ENCODE results near the gene C12orf50. TPM values are rescaled to one million over a fixed set of nuclear protein-coding genes. Genes with fewer than 3 reads are reported as not detected.

C12orf50 gene
- total and polyA plus RNA-seq, 4 experiments from 2014 or later: 0.09 TPM; not detected in 3

DNA sequence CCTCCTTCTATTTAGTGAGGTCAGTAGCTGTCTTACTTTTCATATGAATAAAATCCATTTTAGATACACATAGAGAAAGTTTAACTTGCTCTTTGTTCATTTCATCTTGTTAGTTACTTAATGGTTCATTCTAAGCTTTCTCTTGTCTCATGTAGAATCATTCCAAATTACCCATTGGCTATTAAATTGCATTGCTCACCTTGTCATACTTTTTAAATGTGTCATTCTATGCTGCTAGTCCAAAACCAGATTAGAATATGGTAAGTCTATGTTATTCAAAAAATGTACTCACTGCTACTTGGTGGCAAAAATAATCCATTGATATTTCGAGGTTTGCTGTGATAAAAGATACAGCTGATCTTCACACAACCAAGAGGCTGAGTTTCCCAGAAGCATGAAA lies 3.0 kb downstream of the C12orf50 start:
- no peaks in the 10 kb centered on the region for H3K4me1 Mint-ChIP-seq
- POLR2A ChIA-PET (ENCODE audit: partially characterized antibody): interaction anchor here (1.7 kb wide), 1 partner anchor 10 kb away, joined by 3 read pairs; no protein-coding TSS in a partner anchor
- H3K27me3 Mint-ChIP-seq: peaks cover 0 to 1% of the 10 kb centered on the region in 2 donors
- no peaks in the 10 kb centered on the region for H3K9me3 ChIP-seq (ENCODE audit: control insufficient read depth in 1 of 2, low read length in 2 of 2)
- no peak overlapping the region for H3K27ac Mint-ChIP-seq
- no peaks in the 10 kb centered on the region for H3K36me3 Mint-ChIP-seq
- peaks cover 0 to 1% (median 0%) of the 10 kb centered on the region in 8 donors for H3K9me3 Mint-ChIP-seq
- DNase-seq: no peak
- intact Hi-C loops (cut with micrococcal nuclease): no loop called here
- no peaks in the 10 kb centered on the region for H3K4me1 ChIP-seq (ENCODE audit: insufficient read depth, low read length)
- no peaks in the 10 kb centered on the region for H3K36me3 ChIP-seq (ENCODE audit: insufficient read depth, low read length)
- H3K4me3 ChIP-seq (ENCODE audit: low read length in 2 of 2): no peak overlapping the region
- CTCF ChIA-PET (ENCODE audit: partially characterized antibody): no interaction called here
- no peak overlapping the region for H3K4me3 Mint-ChIP-seq
- H3K27ac ChIP-seq (ENCODE audit: low read depth, low read length): no peak overlapping the region
- H3K27me3 ChIP-seq (ENCODE audit: insufficient read depth, low read length): no peaks in the 10 kb centered on the region

DNA sequence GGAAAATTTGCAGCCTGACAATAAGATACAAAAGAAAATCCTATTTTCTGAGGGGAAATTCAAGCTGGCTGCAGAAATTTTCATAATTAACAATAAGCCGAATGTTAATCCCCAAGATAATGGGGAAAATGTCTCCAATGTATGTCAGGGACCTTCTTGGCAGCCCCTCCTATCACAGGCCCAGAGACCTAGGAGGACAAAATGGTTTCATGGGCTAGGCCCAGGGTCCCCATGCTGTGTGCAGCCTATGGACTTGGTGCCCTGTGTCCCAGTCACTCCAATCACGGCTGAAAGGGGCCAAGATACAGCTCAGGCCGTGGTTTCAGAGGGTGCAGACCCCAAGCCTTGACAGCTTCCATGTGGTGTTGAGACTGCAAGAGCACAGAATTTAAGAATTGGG lies 11.2 kb downstream of the C12orf50 start:
- no peaks in the 10 kb centered on the region for H3K4me1 ChIP-seq (ENCODE audit: insufficient read depth, low read length)
- intact Hi-C loops (cut with micrococcal nuclease): no loop called here
- peaks cover 17 to 18% of the 10 kb centered on the region in 2 donors for H3K27me3 Mint-ChIP-seq
- ChIA-PET CTCF (ENCODE audit: partially characterized antibody) (no interaction called here), POLR2A (ENCODE audit: partially characterized antibody) (no interaction called here)
- H3K27ac ChIP-seq (ENCODE audit: low read depth, low read length): no peak overlapping the region
- H3K27me3 ChIP-seq (ENCODE audit: insufficient read depth, low read length): no peaks in the 10 kb centered on the region
- peaks cover 2 to 5% of the 10 kb centered on the region in 2 donors for H3K36me3 Mint-ChIP-seq
- no peak overlapping the region for H3K27ac Mint-ChIP-seq
- no peaks in the 10 kb centered on the region for H3K4me1 Mint-ChIP-seq
- DNase-seq: peak in 1 of 5 donors; percentile 10
- no peaks in the 10 kb centered on the region for H3K9me3 ChIP-seq (ENCODE audit: control insufficient read depth in 1 of 2, low read length in 2 of 2)
- no peak overlapping the region for H3K4me3 Mint-ChIP-seq
- peaks cover 0 to 26% (median 13%) of the 10 kb centered on the region in 8 donors for H3K9me3 Mint-ChIP-seq
- no peaks in the 10 kb centered on the region for H3K36me3 ChIP-seq (ENCODE audit: insufficient read depth, low read length)
- no peak overlapping the region for H3K4me3 ChIP-seq (ENCODE audit: low read length in 2 of 2)

DNA sequence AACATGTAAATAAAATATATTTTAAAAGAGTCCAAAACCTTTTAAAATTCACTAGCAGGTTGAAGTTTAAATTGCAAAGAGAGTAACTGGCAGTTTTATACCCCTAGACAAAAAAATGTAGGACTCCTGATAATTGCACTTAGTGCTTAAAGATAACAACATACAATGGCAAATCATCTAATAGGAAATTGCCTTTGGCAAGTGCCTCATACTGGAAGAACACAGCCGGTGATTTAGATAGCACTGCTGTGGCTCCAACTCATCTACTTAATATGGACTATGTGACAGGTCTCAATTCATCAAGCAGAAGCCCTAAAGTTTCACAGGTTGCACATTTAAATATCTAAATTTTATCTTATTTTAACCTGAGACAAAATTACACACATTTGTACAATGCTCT lies 13.4 kb downstream of the C12orf50 start:
- Mint-ChIP-seq H3K9me3 (peaks cover 0 to 26% (median 13%) of the 10 kb centered on the region in 8 donors), H3K4me3 (no peak overlapping the region), H3K36me3 (peaks cover 2 to 5% of the 10 kb centered on the region in 2 donors), H3K27me3 (peaks cover 22% of the 10 kb centered on the region in 2 donors), H3K27ac (no peak overlapping the region), H3K4me1 (no peaks in the 10 kb centered on the region)
- intact Hi-C loops (cut with micrococcal nuclease): no loop called here
- H3K9me3 ChIP-seq (ENCODE audit: control insufficient read depth in 1 of 2, low read length in 2 of 2): no peaks in the 10 kb centered on the region
- ChIA-PET CTCF (ENCODE audit: partially characterized antibody) (no interaction called here), POLR2A (ENCODE audit: partially characterized antibody) (no interaction called here)
- no peak overlapping the region for H3K4me3 ChIP-seq (ENCODE audit: low read length in 2 of 2)
- no peaks in the 10 kb centered on the region for H3K4me1 ChIP-seq (ENCODE audit: insufficient read depth, low read length)
- H3K27ac ChIP-seq (ENCODE audit: low read depth, low read length): no peak overlapping the region
- H3K27me3 ChIP-seq (ENCODE audit: insufficient read depth, low read length): no peaks in the 10 kb centered on the region
- H3K36me3 ChIP-seq (ENCODE audit: insufficient read depth, low read length): no peaks in the 10 kb centered on the region
- DNase-seq: no peak

DNA sequence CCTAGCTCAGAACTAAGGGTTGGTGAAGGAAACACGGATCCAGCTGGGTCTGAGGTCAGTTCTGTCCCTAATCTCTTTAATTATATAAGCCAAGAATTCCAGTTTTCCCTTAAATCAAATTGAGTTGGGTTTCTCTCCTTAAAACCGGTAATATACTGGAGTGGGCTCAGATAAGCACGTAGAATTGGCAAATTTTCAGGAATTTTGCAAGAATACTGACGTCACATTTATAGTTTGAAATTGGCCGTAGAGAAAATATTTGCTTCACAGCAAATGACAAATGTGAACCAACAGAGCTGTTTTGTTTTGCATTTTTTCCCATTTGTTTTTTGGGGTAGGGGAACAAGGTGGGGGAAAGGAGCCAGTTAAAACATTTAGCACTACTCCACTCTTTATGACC lies 17.4 kb downstream of the C12orf50 start:
- Histone ChIP-seq H3K4me1 (ENCODE audit: insufficient read depth, low read length) (no peaks in the 10 kb centered on the region), H3K36me3 (ENCODE audit: insufficient read depth, low read length) (no peaks in the 10 kb centered on the region), H3K27ac (ENCODE audit: low read depth, low read length) (no peak overlapping the region), H3K4me3 (ENCODE audit: low read length in 2 of 2) (no peak overlapping the region), H3K27me3 (ENCODE audit: insufficient read depth, low read length) (no peaks in the 10 kb centered on the region), H3K9me3 (ENCODE audit: control insufficient read depth in 1 of 2, low read length in 2 of 2) (no peaks in the 10 kb centered on the region)
- Mint-ChIP-seq H3K4me3 (no peak overlapping the region), H3K27ac (no peak overlapping the region), H3K27me3 (peaks cover 11 to 12% of the 10 kb centered on the region in 2 donors), H3K36me3 (no peaks in the 10 kb centered on the region), H3K4me1 (no peaks in the 10 kb centered on the region), H3K9me3 (peaks cover 0 to 4% (median 2%) of the 10 kb centered on the region in 8 donors)
- ChIA-PET CTCF (ENCODE audit: partially characterized antibody) (no interaction called here), POLR2A (ENCODE audit: partially characterized antibody) (no interaction called here)
- intact Hi-C loops (cut with micrococcal nuclease): no loop called here
- no peak for DNase-seq

DNA sequence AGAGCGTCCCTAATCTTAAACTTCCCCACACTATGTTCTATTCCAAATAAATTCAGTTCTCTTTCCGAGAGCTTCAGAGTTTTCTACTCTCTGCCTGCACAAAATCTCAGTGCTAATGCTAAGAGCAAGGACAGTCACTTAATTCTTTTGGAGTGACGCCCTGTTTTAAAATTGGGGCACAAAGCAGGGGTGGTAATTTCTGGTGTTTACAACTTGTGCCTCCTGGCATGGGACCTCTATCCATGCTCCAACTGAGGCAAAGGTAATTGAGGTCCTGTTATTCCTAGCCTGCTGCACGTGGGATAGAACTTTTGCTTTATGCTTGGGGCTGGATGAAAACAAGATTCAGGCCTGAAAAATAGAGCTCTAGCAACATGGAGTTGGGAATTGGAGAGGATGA lies 22.9 kb downstream of the C12orf50 start:
- Histone ChIP-seq H3K4me1 (ENCODE audit: insufficient read depth, low read length) (no peaks in the 10 kb centered on the region), H3K27ac (ENCODE audit: low read depth, low read length) (no peak overlapping the region), H3K27me3 (ENCODE audit: insufficient read depth, low read length) (no peaks in the 10 kb centered on the region), H3K36me3 (ENCODE audit: insufficient read depth, low read length) (no peaks in the 10 kb centered on the region), H3K4me3 (ENCODE audit: low read length in 2 of 2) (no peak overlapping the region), H3K9me3 (ENCODE audit: control insufficient read depth in 1 of 2, low read length in 2 of 2) (no peaks in the 10 kb centered on the region)
- Mint-ChIP-seq H3K4me1 (no peaks in the 10 kb centered on the region), H3K36me3 (no peaks in the 10 kb centered on the region), H3K27ac (no peak overlapping the region), H3K27me3 (peaks cover 7 to 9% of the 10 kb centered on the region in 2 donors), H3K9me3 (peaks cover 0 to 7% (median 0%) of the 10 kb centered on the region in 8 donors), H3K4me3 (no peak overlapping the region)
- CTCF ChIA-PET (ENCODE audit: partially characterized antibody): interaction anchor here (0.7 kb wide), 1 partner anchor 1523 kb away, joined by 4 read pairs; no protein-coding TSS in a partner anchor
- intact Hi-C loops (cut with micrococcal nuclease): no loop called here
- POLR2A ChIA-PET (ENCODE audit: partially characterized antibody): no interaction called here
- DNase-seq: no peak

DNA sequence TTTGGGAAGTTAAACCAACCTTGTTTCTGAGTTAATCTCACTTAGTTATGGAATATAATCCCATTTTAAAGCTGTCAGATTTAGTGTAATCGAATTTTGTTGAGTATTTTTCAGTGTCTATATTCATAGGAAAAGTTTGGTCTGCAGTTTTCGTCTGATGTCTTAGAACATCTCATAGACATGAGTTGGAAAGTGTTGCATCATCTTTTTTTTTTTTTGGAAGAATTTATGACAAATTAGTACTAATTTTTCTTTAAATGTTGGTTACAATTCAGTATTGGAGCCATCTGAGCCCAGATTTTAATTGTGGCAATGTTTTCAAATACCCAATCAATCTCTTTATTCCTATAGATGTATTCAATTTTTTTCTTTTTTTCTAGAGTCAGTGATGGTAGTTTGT lies 27.9 kb downstream of the C12orf50 start:
- CTCF ChIA-PET (ENCODE audit: partially characterized antibody): no interaction called here
- Histone ChIP-seq H3K9me3 (ENCODE audit: control insufficient read depth in 1 of 2, low read length in 2 of 2) (no peaks in the 10 kb centered on the region), H3K36me3 (ENCODE audit: insufficient read depth, low read length) (no peaks in the 10 kb centered on the region), H3K27me3 (ENCODE audit: insufficient read depth, low read length) (no peaks in the 10 kb centered on the region), H3K4me3 (ENCODE audit: low read length in 2 of 2) (no peak overlapping the region), H3K27ac (ENCODE audit: low read depth, low read length) (no peak overlapping the region), H3K4me1 (ENCODE audit: insufficient read depth, low read length) (no peaks in the 10 kb centered on the region)
- H3K36me3 Mint-ChIP-seq: no peaks in the 10 kb centered on the region
- no peak overlapping the region for H3K4me3 Mint-ChIP-seq
- H3K27ac Mint-ChIP-seq: no peak overlapping the region
- H3K27me3 Mint-ChIP-seq: peaks cover 4 to 6% of the 10 kb centered on the region in 2 donors
- DNase-seq: no peak
- intact Hi-C loops (cut with micrococcal nuclease): no loop called here
- peaks cover 0 to 7% (median 0%) of the 10 kb centered on the region in 8 donors for H3K9me3 Mint-ChIP-seq
- POLR2A ChIA-PET (ENCODE audit: partially characterized antibody): no interaction called here
- no peaks in the 10 kb centered on the region for H3K4me1 Mint-ChIP-seq

DNA sequence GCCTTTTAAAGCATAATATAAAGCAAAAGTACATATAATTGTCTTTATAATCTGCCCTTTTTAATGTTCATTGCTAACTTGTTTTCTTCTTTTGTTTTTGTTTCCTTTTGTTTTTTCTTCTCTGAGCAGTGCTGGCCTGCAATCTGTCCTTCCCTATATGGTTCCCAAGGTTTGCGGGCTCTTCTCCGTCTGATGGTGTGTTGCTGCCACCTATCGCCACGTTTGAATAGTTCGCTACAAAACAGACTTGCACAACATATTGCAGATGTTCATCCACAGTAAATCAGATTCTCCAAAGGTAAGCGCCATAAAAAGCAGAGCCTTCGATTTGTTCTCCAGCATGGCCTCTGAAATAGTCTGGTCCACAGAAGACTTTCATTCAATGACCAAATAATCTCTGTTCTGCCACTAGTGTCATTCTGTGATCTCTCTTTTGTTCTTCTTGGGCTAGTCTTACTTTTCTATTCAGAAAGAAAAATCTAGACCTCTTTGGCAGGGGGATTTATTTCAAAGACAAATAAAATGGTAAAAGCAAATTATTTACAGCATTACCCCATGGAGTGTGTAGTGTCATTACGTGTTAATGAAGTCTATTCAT lies 33.5 kb downstream of the C12orf50 start:
- Histone ChIP-seq H3K36me3 (ENCODE audit: insufficient read depth, low read length) (no peaks in the 10 kb centered on the region), H3K27me3 (ENCODE audit: insufficient read depth, low read length) (no peaks in the 10 kb centered on the region), H3K27ac (ENCODE audit: low read depth, low read length) (no peak overlapping the region), H3K9me3 (ENCODE audit: control insufficient read depth in 1 of 2, low read length in 2 of 2) (no peaks in the 10 kb centered on the region), H3K4me3 (ENCODE audit: low read length in 2 of 2) (no peak overlapping the region), H3K4me1 (ENCODE audit: insufficient read depth, low read length) (no peaks in the 10 kb centered on the region)
- no peak overlapping the region for H3K4me3 Mint-ChIP-seq
- H3K36me3 Mint-ChIP-seq: no peaks in the 10 kb centered on the region
- intact Hi-C loops (cut with micrococcal nuclease): no loop called here
- ChIA-PET POLR2A (ENCODE audit: partially characterized antibody) (no interaction called here), CTCF (ENCODE audit: partially characterized antibody) (no interaction called here)
- peaks cover 0 to 5% (median 2%) of the 10 kb centered on the region in 4 donors for H3K4me1 Mint-ChIP-seq
- no peak overlapping the region for H3K27ac Mint-ChIP-seq
- H3K9me3 Mint-ChIP-seq: no peaks in the 10 kb centered on the region
- peak in 4 of 5 donors; percentile 11 to 17 (median 14) for DNase-seq
- H3K27me3 Mint-ChIP-seq: peaks cover 1% of the 10 kb centered on the region in 2 donors

Data from CD4-positive, alpha-beta memory T cell (primary cell).